Measurements from ENCODE around the gene LYSMD1. TPM values are rescaled to one million over a fixed set of nuclear protein-coding genes. Genes with fewer than 3 reads are reported as not detected.

The LYSMD1 gene
- total and polyA plus RNA-seq, 2 of the 8 experiments (the other 6 are each of a cell fraction or from before 2014, with no cell fraction given), result 2.4 to 6.0 TPM

DNA sequence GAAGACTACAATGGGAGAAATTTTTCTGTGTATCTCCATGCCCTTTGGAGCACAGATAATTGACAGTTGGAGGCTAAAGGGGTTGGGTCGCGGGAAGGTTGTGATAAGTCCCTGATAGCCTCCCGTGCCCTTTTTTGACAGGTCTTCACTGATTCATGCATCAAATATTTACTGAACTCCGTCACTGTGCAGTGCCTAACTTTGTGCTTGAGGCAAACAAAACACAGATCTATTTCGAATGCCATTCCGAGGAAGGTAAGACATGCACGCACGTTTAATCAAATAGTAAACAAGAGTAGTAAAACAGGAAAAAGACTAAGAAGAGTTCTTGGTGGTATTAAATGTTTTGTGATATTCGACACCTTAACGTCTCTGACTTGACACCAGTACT is 32.2 kb upstream of the LYSMD1 start:
- Histone ChIP-seq H3K36me3 (ENCODE audit: control insufficient read depth in 2 of 4, insufficient read depth in 4 of 4, low read length in 3 of 4) (peaks cover 0 to 8% (median 1%) of the 10 kb centered on the region in 4 experiments; a peak in 2 of 8 replicates), H3K23me2 (ENCODE audit: low read depth, low read length) (peaks cover 13% of the 10 kb centered on the region), H3K79me2 (ENCODE audit: control insufficient read depth in 1 of 2, insufficient read depth in 2 of 2, low read length in 2 of 2) (peaks cover 31 to 44% of the 10 kb centered on the region in 2 experiments), H2BK15ac (ENCODE audit: low read length) (no peak overlapping the region), H2BK120ac (replicated peaks; ENCODE audit: low read depth, low read length) (no peak overlapping the region), H4K20me1 (replicated peaks in 1 of 2; ENCODE audit: control insufficient read depth in 1 of 2, insufficient read depth in 2 of 2, low read length in 2 of 2) (peaks cover 4 to 5% of the 10 kb centered on the region in 2 experiments), H4K5ac (ENCODE audit: insufficient read length, low read depth, low read length) (peak overlapping the region; percentile 31), H3K23ac (ENCODE audit: insufficient read length) (no peak overlapping the region), H3K14ac (ENCODE audit: insufficient read length) (no peak overlapping the region), H3K27ac (ENCODE audit: low read depth, low read length) (no peak overlapping the region), H3K9ac (replicated peaks in 1 of 4; ENCODE audit: extremely low read depth in 1 of 4, low read depth in 3 of 4, low read length in 3 of 4) (no peak overlapping the region; a peak in 1 of 7 replicates), H4K8ac (ENCODE audit: extremely low read depth, insufficient read depth, low read length) (no peak overlapping the region; the same call in 1 of the 2 replicates), H2BK12ac (ENCODE audit: low read depth, low read length) (no peak overlapping the region), H3K4me2 (ENCODE audit: insufficient read depth in 1 of 2, low read depth in 2 of 2, low read length in 2 of 2) (peak overlapping the region; percentile 68 to 69), H3K4me3 (ENCODE audit: extremely low read depth in 1 of 4, insufficient read depth in 2 of 4, low read depth in 3 of 4, low read length in 4 of 4) (peak overlapping the region; percentile 74 to 99 (median 93)), H3K27me3 (replicated peaks in 1 of 4; ENCODE audit: control insufficient read depth in 3 of 4, extremely low read depth in 1 of 4, insufficient read depth in 3 of 4, low read length in 3 of 4) (no peaks in the 10 kb centered on the region), H3K18ac (ENCODE audit: extremely low read depth, low read length) (no peak overlapping the region), H3K56ac (replicated peaks; ENCODE audit: insufficient read length, low read depth, low read length) (no peak overlapping the region), H3K9me3 (ENCODE audit: insufficient read depth in 2 of 2, low read depth in 1 of 2, low read length in 1 of 2) (no peaks in the 10 kb centered on the region), H2AFZ (ENCODE audit: low read length) (peak overlapping the region; percentile 62; the same call in 1 of the 2 replicates), H4K91ac (replicated peaks; ENCODE audit: insufficient read length, low read length) (no peak overlapping the region), H2BK20ac (ENCODE audit: low read length) (no peak overlapping the region), H2AK5ac (ENCODE audit: low read depth, low read length) (no peak overlapping the region), H3K4ac (replicated peaks; ENCODE audit: insufficient read length, low read depth, low read length) (no peak overlapping the region), H2BK5ac (ENCODE audit: low read depth, low read length) (no peak overlapping the region; the same call in 1 of the 2 replicates), H3K4me1 (replicated peaks in 1 of 4; ENCODE audit: control insufficient read depth in 3 of 4, insufficient read depth in 4 of 4, low read length in 3 of 4) (peaks cover 2 to 4% (median 3%) of the 10 kb centered on the region in 4 experiments; a peak in 3 of 7 replicates), H3K79me1 (ENCODE audit: low read depth, low read length) (no peaks in the 10 kb centered on the region)
- 13% methylated on average over 10 of the region's 10 CpGs; no CpG with 5 or more reads in 1 of the 2 experiments for WGBS, 2 experiments (ENCODE audit: extremely low coverage in 1 of 2, insufficient coverage in 1 of 2, insufficient read length in 1 of 2, insufficient replicate concordance in 2 of 2, low coverage in 1 of 2, low lambda C conversion rate in 2 of 2, missing lambda C conversion rate in 1 of 2)
- POLR2A ChIA-PET (ENCODE audit: partially characterized antibody), result interaction anchor here (1.4 to 1.9 kb wide), 2 partner anchors 8 to 13 kb away, joined by 4 to 7 read pairs; partner anchors contain the start of gene VPS72
- DNase-seq (ENCODE audit: low read depth in 1 of 2, low spot score in 2 of 2) (no peak), FAIRE-seq (no peak)
- CTCF ChIA-PET (ENCODE audit: partially characterized antibody), result interaction anchor here (1.1 kb wide), 1 partner anchor 30 kb away, joined by 3 read pairs; no protein-coding TSS in a partner anchor
- no peak for TF ChIP-seq SUZ12 (IDR thresholded peaks at IDR 0.05; ENCODE audit: low read length)
- TF ChIP-seq CEBPB (IDR thresholded peaks at IDR 0.05; ENCODE audit: low read depth, low read length), result no peak
- no peak for TF ChIP-seq MAFK (IDR thresholded peaks at IDR 0.05; ENCODE audit: low read depth, low read length)
- no peak for TF ChIP-seq GTF2F1 (IDR thresholded peaks at IDR 0.05; ENCODE audit: borderline replicate concordance, low read depth, low read length)
- TF ChIP-seq BCL11A (IDR thresholded peaks at IDR 0.05; ENCODE audit: low read depth in 2 of 2, low read length in 2 of 2), result no peak
- TF ChIP-seq HDAC6 (IDR thresholded peaks at IDR 0.05; ENCODE audit: low read depth, low read length), result no peak
- TF ChIP-seq BACH1 (IDR thresholded peaks at IDR 0.05; ENCODE audit: low read length), result no peak
- no peak for TF ChIP-seq SIRT6 (IDR thresholded peaks at IDR 0.05; ENCODE audit: low read length)
- no peak for TF ChIP-seq SRF (IDR thresholded peaks at IDR 0.05; ENCODE audit: low read depth, low read length)
- no peak for TF ChIP-seq KDM5A (IDR thresholded peaks at IDR 0.05; ENCODE audit: low read length)
- TF ChIP-seq, protein P1, sequence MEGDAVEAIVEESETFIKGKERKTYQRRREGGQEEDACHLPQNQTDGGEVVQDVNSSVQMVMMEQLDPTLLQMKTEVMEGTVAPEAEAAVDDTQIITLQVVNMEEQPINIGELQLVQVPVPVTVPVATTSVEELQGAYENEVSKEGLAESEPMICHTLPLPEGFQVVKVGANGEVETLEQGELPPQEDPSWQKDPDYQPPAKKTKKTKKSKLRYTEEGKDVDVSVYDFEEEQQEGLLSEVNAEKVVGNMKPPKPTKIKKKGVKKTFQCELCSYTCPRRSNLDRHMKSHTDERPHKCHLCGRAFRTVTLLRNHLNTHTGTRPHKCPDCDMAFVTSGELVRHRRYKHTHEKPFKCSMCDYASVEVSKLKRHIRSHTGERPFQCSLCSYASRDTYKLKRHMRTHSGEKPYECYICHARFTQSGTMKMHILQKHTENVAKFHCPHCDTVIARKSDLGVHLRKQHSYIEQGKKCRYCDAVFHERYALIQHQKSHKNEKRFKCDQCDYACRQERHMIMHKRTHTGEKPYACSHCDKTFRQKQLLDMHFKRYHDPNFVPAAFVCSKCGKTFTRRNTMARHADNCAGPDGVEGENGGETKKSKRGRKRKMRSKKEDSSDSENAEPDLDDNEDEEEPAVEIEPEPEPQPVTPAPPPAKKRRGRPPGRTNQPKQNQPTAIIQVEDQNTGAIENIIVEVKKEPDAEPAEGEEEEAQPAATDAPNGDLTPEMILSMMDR (IDR thresholded peaks at IDR 0.05; ENCODE audit: control extremely low read depth in 1 of 3, insufficient read depth in 1 of 3, low read depth in 1 of 3, low read length in 3 of 3), result no peak
- no peak for TF ChIP-seq SIX5 (IDR thresholded peaks at IDR 0.05; ENCODE audit: low read depth, low read length)
